SH-SY5Y (cell line): ENCODE data around the gene RAC2.

Experiments used
- GATA2 ChIP-seq: IDR thresholded peaks from 2 replicates; pipeline ENCODE4 v1.6.1; 2011; ENCODE audit warnings: mild to moderate bottlenecking, low read depth, low read length
- GATA3 ChIP-seq: IDR thresholded peaks from 2 replicates; pipeline ENCODE4 v1.6.1; 2011; ENCODE audit warnings: low read depth, mild to moderate bottlenecking, low read length, moderate library complexity

DNA sequence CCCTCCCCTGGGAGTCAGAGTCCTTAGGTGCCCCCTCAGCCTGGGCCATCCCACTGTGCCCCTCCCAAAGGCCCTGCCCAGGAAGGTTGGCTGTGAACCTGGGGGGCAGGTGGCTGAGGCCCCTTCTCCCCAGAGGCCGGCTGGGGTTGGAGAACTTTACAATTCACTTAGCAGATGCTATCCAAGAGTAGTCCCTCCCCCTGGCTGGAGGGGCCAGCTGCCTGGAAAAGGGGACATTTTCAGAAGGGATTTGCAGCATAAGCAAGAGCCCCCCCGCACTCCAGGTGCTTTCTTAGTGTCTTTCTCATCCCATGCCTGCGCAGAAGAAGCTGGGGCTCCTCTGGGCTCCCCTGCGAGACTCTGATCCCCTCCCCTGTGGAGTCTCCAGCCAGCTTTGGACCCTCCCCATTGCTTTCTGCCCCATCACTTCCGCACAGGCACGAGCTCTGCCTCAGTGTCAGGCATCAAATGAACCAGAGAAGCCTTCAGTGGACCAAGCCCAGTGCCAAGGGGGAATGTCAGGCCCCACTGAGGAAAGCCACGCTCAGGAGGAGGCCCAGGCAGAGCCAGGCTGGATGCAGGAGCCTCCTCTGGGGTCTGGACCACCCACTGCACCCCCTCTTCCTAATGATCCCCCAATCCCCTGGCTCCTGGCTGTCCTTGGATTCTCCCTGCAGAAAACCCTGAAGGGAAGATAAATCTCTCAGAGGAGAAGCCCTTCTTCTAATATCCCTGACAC is 35.5 kb downstream of the RAC2 start:
- TF ChIP-seq GATA2: no peak
- no peak for TF ChIP-seq GATA3
